DMS153 (cell line): ENCODE data around the gene CRAT.
A peak's percentile ranks its signal among the peaks of the same experiment; 100 is the strongest.

Experiments used
- DNase-seq: peaks from one replicate; lab custom pipeline; 2025; lab: John Stamatoyannopoulos, UW

Gene CRAT

DNA sequence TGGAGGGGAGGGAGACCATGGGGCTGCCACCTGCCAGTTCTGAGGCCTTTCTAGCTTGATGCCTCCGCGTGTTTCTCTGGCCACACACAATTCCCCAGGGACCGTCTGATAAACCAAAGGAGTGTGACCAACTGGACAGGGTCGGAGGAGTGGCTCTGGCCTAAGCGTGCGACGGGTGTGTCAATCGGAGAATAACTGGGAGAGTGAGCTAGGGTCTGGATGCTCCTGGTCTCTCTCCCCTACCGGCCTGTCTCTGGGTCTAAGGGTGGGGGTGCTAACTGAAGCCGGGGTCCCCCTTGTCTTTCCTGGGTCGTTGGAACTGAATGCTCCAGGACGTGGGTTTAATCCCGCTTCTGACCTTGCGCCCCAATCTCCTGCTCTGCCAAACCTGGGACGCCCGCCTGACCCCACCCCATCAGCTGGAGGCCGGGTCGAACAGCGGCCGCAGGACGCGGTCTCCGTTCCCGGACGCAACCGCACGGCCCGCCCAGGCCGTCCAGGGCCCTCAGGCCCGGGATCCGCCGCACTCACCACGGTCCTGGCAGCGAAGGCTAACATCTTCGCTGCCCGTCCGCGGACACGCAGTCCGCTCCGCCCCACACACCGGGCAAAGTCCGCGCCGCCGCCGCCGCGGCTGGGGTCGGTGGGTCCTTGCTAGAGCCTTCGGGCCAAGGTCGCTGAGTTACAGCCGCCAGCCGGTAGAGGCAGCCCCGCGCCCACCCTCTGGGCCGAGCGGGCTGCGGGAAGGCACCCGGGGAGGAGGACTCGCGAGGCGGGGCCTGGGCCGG is 447 bp downstream of the CRAT start:
- no peak for DNase-seq

DNA sequence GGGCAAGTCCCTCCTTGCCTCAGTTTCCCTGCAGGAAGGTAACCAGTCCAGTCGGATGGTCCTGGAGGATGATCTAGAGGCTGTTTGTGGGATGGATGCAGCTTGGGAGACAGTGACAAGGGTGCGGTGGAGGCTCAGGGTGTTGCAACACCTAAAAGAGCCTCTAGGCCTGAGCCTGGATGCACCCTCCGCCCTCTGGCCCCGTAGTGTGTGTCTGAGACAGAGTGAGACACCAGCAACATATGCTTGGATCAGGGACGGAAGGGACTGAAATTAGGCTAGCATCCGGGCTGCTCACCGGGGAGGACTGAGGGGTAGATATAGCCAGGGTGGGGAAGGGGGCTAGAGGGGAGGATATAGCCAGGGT is 1.1 kb downstream of the CRAT start:
- no peak for DNase-seq

DNA sequence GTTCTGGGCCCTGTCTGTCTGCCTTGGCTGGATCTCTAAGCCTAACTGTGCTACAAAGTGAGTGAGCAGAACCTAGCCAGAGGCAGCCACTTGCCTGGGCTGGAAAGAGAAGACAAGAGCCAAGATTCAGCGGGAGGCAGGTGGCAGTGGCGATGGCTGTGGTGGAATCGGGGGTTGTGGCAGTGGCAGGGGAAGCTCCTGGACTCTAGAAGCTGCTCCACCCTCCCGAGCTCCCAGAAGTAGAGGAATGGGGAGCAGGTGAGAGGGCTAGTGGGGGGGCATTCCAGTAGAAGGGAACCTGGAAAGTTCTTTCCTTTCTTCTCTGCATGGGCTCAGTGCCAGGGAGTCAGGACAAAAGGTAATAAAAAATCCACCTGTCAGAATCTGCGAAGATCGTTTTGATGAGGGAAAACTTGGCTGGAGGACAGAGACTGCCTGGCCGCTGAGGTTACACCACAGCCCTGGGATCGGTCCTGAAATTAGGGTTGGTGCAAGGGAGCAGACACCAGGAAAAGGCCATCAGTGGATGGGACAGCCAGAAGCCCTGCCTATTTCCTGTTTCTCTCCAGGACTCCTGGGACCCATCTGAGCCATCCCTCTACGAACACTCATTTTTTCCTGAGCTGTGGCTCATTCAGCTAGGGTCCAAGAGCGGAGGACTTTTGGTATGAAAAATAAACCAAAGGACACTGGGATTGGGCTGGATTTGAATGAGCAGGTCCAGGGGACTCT is 1.6 kb downstream of the CRAT start:
- DNase-seq, result no peak

DNA sequence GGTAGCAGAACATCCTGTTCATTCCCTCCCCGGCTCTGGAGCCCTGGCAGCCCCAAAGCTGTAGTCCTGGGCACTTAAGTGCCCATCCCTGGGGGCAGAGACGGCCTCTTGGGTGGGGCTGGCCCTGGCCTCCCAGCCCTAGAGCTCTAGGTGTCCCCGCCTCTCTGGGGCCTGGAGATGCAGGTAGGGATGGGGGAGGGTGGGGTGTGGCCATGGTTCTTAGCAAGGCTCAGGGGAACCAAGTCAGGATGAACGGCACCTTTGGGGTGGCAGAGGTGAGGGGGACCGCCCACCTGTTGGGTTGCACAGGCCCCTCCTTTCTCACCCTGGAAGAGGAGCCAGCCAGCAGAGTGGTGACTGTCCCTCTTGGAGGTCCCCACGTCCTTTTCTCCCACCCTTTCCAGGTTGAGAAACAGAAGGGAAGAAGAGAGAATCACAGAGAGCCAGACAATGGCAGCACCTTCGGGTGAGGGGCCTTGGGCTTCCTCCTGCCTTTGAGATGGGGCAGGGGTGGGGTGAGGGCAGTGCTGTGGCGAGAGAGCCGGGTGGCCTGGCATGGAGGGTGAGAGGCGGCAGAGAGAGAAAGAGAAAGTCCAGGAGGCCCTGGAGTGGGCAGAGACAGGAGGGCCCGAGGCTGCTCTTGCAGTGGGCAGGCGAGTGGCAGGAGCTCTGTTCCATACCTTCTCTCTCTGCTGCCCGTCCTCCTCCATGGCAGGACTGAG is 2.3 kb downstream of the CRAT start:
- DNase-seq, result no peak

DNA sequence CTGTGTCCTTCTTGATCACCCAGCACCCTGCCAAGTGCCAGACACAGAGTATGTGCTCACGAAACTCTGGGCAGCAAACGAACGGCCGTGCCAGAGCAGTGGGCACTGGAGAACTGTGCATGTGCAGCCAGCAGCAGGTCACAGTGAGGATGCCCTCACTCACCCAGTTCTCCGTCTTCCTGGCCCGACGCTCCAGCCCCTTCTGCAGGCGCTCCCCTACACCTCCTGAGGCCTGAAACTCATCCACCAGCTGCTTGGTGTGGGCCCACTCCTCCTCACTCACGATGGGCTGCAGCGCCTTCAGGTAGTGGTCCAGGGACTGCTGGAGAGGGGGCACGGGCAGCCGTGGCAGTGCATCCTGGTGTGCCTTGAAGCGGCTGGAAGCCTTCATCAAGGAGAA is 2.9 kb downstream of the CRAT start:
- no peak for DNase-seq

DNA sequence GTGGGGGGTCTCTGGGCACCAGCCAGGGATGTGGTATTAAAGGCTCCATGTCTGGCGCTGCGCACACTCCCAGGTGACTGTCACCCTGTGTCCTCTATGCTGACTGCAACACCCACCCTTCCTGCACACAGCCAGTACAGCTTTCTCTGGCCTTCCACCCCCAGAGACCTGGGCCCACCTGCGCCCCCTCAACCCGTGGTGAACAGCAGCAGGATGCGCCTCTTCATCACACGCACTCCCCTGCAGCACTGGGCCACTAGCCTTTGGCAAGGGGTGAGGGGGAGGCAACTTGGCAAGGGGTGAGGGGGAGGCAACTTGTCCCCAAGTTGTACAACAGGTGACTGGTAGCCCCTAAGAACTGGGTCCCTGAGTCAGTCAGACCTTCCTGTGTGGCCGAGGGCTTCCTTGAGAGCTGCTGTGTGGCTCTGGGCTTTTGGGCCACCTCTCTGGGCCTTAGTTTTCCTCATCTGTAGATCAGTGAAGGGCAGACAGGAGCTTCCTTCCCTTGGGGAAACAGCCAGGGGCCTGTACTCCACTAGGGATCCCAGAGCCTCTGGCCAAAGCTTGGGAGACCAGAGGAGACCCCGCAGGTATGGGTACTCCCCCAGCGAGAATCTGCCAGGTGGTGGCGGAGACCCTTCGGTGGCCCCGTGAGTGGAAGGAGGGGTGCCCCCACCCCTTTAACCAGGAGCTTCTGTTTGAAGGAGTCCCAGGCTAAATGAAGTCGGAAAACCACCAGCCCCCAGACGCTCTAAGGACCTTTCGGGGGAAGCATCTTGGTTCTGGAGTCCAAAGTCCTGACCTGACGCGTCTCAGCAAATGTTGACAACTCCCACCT is 4.5 kb downstream of the CRAT start:
- no peak for DNase-seq

DNA sequence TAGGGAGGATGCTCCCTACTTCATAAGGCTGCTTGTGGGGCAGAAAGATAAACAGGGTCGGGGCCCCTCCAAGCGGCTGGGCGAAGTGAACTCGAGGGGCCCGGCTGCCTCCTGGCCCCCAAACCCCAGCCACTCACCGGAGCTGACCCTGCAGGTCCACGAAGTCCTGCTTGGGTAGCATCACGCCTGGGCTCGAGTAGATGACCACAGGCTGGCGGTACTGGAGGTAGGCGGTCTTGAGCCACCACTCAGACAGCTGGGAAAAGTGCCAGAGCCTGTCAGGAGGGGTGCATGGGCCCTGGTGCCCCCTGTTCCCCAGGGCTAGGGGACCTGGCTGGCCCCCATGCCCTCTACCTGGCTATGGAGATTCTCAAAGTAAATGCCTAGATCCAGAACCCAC is 6.5 kb downstream of the CRAT start:
- DNase-seq, result no peak

DNA sequence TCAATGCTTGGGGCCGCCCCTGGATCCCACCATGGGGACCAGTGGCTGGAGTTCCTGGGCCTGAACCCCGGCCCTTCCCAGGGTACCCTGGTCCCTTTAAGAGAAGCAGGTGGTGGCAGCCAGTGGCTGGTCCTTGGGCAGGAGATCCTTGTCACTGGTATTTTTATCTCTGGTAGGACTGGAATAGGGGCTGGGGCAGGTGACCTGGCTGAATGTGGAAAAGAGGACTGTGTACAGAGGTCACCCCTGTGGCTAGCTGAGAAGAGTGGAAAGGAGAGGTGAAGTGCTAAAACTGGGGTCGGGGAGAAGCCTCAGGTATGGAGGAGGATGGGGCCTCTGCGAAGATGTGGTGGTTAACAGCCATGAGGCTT is 7.0 kb downstream of the CRAT start:
- DNase-seq, result no peak

DNA sequence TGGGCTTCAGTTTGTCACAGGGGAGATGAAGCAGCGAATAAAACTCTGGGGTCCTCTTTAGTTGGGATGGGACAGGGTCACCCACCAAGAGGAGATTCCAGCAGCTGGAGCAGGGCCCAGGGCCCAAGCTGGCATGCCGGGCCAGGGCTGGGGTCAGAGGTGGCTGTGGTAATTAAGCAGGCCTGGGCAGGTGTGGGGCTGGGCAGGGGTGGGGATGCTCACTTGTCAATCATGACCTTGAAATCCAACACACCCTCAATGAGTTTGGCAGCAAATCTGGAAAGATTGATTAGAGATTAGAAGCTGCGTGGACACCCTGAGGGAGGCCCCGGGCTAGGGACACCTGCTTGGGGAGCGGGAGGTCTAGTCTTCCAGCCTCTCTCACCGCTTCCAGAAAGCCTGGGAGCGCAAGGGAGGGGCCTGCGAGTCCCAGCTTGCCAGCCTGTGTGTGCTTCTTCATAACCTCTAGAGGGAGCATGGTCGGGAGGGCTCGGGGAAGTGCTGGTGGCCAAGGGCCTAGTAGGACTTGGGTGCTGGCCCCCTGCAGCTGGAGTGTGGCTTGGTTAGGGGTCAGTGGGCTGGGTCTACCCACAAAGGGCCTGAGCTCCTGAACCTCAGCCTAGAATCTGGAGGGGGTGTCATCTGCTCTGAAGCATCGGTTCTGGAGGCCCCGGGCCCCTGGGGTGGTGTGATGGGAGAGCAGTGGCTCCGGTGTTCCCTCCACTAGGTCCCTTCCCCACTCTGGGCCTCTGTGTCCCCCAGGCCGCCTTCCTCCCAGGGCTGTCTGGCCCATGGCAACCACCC is 7.6 kb downstream of the CRAT start:
- DNase-seq, result peak; percentile 31

DNA sequence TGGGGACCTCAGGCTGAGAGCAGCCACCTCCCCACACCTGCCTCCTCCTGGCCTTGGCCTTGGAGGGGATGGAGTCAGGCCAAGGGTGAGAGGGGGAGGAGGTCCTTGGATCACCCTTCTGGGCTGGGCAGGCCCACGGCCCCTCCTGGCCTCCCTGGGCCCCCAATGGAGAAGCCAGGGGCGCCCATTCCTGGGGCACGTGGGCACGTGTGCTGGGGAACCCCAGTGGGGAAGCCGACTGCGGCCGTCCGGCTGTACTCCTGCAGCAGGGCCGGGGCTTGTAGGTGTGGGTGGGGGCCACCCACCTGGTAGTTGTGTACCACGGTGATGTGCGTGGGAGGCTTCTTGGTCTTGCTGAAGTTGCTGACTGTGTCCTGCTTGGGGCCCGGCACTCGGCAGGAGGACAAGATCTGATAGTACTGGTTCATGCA is 8.5 kb downstream of the CRAT start:
- DNase-seq, result no peak

DNA sequence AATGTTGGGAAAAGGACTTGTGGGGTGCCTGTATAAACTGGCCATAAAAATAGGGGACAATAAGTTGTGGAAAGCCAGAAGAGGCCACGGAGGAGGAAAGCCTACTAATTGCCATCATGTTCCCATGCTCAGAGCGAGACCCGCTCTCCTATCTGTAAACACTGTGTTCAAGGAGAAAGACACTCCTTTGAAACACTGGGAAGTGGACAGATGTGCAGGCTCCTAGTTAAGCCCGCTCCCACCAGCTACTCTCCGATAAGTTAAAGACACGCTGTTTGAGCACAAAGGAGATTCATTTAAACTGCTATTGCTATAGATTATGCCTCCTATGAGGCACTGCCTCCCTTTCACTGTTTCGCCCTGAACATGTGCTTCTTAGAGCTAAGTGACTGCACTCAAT is 9.3 kb downstream of the CRAT start:
- DNase-seq, result no peak

DNA sequence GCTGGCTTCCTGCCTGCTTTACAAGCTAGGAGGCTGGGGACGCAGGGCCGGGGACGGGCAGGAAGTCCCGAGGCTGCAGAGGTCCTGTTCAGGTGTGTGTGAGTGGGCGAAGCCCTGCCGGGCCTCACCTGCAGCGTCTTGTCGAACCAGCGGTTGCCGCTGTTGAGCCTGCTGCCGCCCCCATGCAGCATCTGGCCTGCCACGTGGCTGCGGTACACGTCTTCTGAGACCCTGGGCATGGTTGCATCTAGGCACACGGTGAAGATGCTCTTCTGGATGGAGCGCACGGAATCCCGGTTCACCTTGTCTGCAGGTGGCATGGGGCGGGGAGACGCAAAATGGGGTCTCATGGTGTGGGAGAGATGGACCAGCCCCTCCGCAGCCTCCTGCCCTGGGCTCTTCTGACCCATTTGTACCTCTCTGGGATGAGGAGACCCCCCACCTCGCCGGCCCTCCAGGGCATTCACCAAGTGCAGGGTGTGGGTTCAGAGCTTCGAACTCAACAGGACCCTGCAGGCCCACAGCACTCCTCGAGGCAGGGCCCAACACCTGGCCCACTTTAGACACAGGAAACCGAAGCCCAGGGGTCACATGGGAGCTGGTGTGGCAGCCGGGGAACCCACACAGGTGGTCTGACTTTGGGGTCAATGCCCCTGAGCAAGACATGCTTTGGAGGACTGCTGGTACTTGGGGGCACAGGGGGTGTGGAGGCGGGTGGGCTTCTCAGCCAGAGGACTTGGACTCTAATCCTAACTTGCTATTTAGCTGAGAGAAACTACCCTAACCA is 10.0 kb downstream of the CRAT start:
- no peak for DNase-seq

DNA sequence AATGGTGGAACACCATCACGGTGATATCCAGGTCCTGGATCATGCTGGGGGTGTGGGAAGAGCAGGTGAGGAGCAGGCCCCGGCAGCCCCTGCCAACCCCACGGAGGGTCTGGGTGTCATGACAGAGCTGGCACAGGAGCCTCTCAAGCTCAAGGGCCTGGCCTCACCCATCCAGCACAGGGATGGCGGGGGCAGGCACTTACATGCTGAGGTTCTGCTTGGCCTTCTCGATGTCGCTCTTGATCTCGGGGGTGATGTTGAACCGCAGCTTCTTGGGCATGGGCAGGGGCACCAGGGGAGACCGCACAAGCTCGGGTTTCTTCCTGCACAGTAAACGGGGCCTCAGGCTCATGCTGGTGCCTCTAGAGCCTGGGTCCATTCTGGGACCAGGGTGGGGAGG is 12.3 kb downstream of the CRAT start:
- DNase-seq, result no peak

DNA sequence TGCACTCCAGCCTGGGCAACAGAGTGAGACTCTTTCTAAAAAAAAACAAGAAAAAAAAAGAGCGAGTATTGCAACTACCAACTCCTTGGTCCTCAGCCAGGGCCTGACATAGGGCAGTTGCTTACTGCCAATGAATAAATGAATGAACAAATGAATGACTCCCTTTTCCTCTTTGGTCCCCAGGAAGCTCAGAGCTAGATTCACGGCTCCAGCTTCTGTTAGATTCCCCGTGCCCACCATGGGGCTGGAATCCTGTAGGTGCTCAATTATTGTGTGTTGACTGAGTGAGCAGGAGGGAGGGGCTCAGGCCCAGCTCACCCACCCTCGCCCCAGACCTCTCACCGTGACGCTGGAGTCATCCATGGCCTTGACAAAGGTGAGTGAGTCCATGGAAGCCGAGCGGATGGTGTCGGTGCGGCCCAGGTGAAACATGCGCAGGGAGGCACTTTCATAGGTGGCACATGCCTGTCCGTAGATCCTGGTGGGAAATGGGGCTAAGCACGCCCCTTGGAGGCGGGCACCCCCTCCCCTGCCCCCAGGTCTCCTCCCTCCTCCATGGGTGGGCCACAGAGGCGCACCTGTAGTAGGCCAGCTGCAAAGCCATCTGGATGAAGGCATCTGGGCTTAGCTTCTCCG is 12.8 kb downstream of the CRAT start:
- no peak for DNase-seq

DNA sequence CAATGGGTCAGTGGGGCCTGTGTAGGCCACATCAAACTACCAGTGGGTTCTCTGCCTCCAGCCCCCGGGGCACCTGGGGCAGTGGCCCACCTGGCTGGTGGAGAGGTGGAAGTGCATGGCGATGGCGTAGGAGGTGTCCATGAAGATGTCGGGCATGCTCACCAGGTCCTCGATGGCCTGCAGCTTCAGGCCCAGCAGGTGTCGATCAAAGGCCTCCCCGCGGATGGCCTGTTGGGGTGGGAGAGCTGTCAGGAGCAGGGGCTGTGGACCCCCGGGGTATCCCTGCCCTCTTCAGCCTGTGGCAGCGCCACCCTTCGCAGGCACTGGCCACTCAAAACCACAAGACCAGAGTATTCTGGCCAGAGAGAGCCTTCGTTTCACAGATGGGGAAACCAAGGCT is 14.7 kb downstream of the CRAT start:
- no peak for DNase-seq

DNA sequence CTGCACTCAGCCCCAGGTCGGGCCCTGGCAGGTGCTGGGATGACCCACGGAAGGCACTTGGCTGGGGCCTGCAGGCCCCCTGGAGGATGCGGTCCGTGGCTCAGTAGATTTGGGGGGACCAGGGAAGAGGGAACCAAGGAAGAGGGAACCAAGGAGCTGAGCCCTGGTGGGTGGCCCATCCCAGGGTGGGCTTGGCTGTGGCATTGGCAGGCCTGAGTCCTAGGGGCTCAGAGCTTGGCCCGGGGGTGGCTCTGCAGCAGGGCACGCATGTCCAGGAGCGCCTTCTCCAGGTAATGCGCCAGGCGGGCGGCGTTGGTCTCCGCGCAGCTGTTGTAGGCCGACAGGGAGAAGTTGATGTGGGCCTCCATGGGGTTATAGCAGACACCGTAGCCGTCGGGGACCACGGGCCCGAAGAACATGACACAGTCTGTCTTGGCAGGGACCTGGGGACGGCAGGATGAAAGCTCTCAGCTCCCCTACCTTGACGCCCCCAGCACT is 15.4 kb downstream of the CRAT start:
- DNase-seq, result no peak

DNA sequence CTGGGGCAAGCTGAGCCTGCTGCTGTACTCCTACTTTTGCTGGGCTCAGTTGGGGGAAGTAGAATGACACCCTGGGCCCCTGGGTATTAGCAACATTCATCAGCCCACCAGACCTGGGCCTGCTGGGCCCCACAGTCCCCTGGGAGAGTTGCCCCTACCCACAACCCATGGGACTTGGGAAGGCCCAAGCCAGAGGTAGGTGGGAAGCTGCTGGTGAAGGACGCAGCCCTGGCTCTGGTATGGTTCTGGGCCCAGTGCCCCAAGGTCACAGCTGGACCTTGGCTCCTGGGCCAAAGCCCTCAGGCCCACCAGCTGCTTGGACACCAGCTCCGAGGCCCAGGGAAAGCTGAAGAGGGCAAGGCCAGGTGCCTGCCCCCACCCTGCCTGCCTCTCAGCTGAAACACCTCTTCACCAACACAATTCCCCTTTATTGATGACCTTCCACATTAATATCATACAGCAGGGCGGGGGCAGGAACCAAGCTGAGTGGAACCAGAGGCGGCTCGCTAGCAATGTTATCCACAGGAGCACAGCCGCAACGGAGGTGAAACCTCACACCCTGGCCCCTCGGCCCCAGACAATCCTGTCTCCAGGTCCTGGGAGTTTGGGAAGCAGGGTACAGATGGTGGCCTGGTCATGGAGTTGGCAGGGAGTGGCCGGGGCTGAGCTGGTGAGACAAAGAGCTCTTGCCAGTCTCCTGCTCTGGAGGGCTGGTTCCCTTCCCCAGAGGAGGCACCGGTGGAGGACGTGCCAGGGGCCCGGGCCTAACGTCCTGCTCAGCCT is 16.0 kb downstream of the CRAT start:
- no peak for DNase-seq

DNA sequence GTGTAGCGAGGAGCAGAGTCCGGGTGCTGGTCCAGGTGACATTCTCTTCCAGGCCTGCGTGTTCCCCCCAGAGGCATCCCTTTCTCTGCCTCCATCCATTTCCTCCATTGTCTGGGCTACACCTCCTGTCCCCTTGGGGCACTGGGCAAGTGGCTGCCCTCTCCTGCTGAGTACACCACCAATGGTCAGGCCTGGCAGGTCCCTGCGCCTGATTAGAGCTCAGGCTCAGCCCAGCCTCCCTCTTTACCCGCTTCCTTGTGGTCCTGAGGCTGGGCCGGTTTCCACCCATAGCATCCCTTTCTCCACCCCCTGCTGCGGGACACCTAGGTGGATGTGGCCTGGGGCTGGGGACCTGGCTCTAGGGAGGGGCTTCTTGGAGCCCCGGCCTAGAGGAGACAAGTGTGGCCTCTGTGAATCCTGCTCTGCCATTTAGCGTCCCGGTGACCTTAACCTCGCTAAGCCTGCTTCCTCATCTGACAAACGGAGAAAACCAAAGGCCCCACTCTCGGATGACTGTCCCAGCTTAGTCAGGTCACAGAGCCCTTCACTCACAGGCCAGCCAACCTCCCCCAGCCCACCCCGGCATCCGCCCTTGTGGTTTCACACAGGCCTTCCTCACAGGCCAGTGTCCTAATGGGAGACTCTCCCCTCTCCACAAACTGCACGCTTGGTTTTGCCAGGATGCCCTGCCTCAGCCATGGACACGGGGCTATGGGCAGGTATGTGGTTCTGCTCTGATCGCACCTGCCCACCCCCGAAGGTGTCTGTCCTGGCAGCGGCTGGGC is 16.8 kb downstream of the CRAT start:
- no peak for DNase-seq
